Memory B cell (primary cell): ENCODE data around the gene PLXDC1.
A peak's percentile ranks its signal among the peaks of the same experiment; 100 is the strongest.
"Not testable (repeated sequence)": the region's sequence is repeated elsewhere in the genome, so short reads cannot be mapped to it uniquely, and the experiment has no call there.

ENCODE experiments used
- ATAC-seq: fragments of 150-1000 bp; cut with Tn5 transposase; 2 replicates; pipeline ENCODE4 v1.10.0; 2021; ENCODE audit warnings: low read depth, mild to moderate bottlenecking, moderate library complexity
- DNase-seq, 2 donors: peaks; one replicate each; pipeline ENCODE4 v3.0.0; 2022; ENCODE audit warnings: low spot score in 2 of 2
- H3K27ac Mint-ChIP-seq: one replicate; pipeline ENCODE4 v1.8.0; 2022; ENCODE audit warnings: mild to moderate bottlenecking, moderate library complexity, mixed read lengths
- H3K27me3 Mint-ChIP-seq: one replicate; pipeline ENCODE4 v1.8.0; 2022; ENCODE audit warnings: mixed read lengths
- H3K36me3 Mint-ChIP-seq: one replicate; pipeline ENCODE4 v1.8.0; 2022; ENCODE audit warnings: mild to moderate bottlenecking, mixed read lengths
- H3K4me1 Mint-ChIP-seq: one replicate; pipeline ENCODE4 v1.8.0; 2022; ENCODE audit warnings: mixed read lengths
- H3K4me3 Mint-ChIP-seq: one replicate; pipeline ENCODE4 v1.8.0; 2022; ENCODE audit warnings: mild to moderate bottlenecking, moderate library complexity, mixed read lengths
- H3K9me3 Mint-ChIP-seq: one replicate; pipeline ENCODE4 v1.8.0; 2022; ENCODE audit warnings: mixed read lengths

PLXDC1 gene

GRCh38 chr17:39052423-39052822 lies 99.0 kb downstream of the PLXDC1 start:
- H3K9me3 Mint-ChIP-seq, DNase-seq, ATAC-seq, H3K27ac Mint-ChIP-seq, H3K36me3 Mint-ChIP-seq, H3K4me3 Mint-ChIP-seq, H3K4me1 Mint-ChIP-seq: not testable (repeated sequence)
- peaks cover 12% of the 10 kb centered on the region for H3K27me3 Mint-ChIP-seq

GRCh38 chr17:39051001-39051585 lies 100.3 kb downstream of the PLXDC1 start:
- Mint-ChIP-seq H3K27ac (no peak overlapping the region), H3K4me3 (no peak overlapping the region), H3K9me3 (peaks cover 3% of the 10 kb centered on the region), H3K4me1 (no peaks in the 10 kb centered on the region), H3K36me3 (no peaks in the 10 kb centered on the region), H3K27me3 (peaks cover 12% of the 10 kb centered on the region)
- ATAC-seq: no peak
- DNase-seq: no peak

- Mint-ChIP-seq H3K27ac (no peak overlapping the region), H3K36me3 (peaks cover 3% of the 10 kb centered on the region), H3K27me3 (peaks cover 5% of the 10 kb centered on the region), H3K4me3 (no peak overlapping the region), H3K4me1 (no peaks in the 10 kb centered on the region), H3K9me3 (peaks cover 2% of the 10 kb centered on the region)
- DNase-seq (no peak), ATAC-seq (no peak)
Observed at GRCh38 chr17:39045948-39046679, 105.3 kb downstream of the PLXDC1 start.

GRCh38 chr17:39036009-39036408 lies 115.4 kb downstream of the PLXDC1 start:
- ATAC-seq (no peak), DNase-seq (no peak)
- Mint-ChIP-seq H3K4me1 (no peaks in the 10 kb centered on the region), H3K27ac (no peak overlapping the region), H3K9me3 (no peaks in the 10 kb centered on the region), H3K36me3 (no peaks in the 10 kb centered on the region), H3K4me3 (no peak overlapping the region), H3K27me3 (peaks cover 6% of the 10 kb centered on the region)

GRCh38 chr17:39035578-39035977 lies 115.9 kb downstream of the PLXDC1 start:
- not testable (repeated sequence) for H3K36me3 Mint-ChIP-seq, H3K27me3 Mint-ChIP-seq, H3K9me3 Mint-ChIP-seq, H3K27ac Mint-ChIP-seq, H3K4me1 Mint-ChIP-seq, ATAC-seq, DNase-seq, H3K4me3 Mint-ChIP-seq

- H3K36me3 Mint-ChIP-seq: peaks cover 2% of the 10 kb centered on the region
- ATAC-seq (no peak), DNase-seq (no peak)
- H3K4me1 Mint-ChIP-seq: peaks cover 6% of the 10 kb centered on the region
- no peak overlapping the region for H3K27ac Mint-ChIP-seq
- H3K4me3 Mint-ChIP-seq: no peak overlapping the region
- H3K27me3 Mint-ChIP-seq: peaks cover 12% of the 10 kb centered on the region
- H3K9me3 Mint-ChIP-seq: no peaks in the 10 kb centered on the region
Observed at GRCh38 chr17:39028690-39029089, 122.7 kb downstream of the PLXDC1 start.

- peaks cover 12% of the 10 kb centered on the region for H3K27me3 Mint-ChIP-seq
- no peak overlapping the region for H3K4me3 Mint-ChIP-seq
- ATAC-seq: no peak
Observed at GRCh38 chr17:39027455-39028035, 123.9 kb downstream of the PLXDC1 start.

GRCh38 chr17:39026980-39027451 lies 124.4 kb downstream of the PLXDC1 start:
- peaks cover 12% of the 10 kb centered on the region for H3K27me3 Mint-ChIP-seq
- peaks cover 2% of the 10 kb centered on the region for H3K36me3 Mint-ChIP-seq
- H3K4me1 Mint-ChIP-seq: peaks cover 6% of the 10 kb centered on the region
- no peak overlapping the region for H3K27ac Mint-ChIP-seq
- H3K9me3 Mint-ChIP-seq: no peaks in the 10 kb centered on the region
- no peak overlapping the region for H3K4me3 Mint-ChIP-seq
- no peak for DNase-seq
- peak; percentile 46 for ATAC-seq

More at GRCh38 chr17:39027455-39028035, 123.9 kb downstream of the PLXDC1 start:
- no peak for DNase-seq
- H3K4me1 Mint-ChIP-seq: peaks cover 6% of the 10 kb centered on the region
- peaks cover 2% of the 10 kb centered on the region for H3K36me3 Mint-ChIP-seq
- no peaks in the 10 kb centered on the region for H3K9me3 Mint-ChIP-seq
- no peak overlapping the region for H3K27ac Mint-ChIP-seq

GRCh38 chr17:39026346-39026745 lies 125.1 kb downstream of the PLXDC1 start:
- not testable (repeated sequence) for H3K27me3 Mint-ChIP-seq, DNase-seq, H3K4me3 Mint-ChIP-seq, H3K9me3 Mint-ChIP-seq, H3K4me1 Mint-ChIP-seq, H3K36me3 Mint-ChIP-seq, H3K27ac Mint-ChIP-seq, ATAC-seq

GRCh38 chr17:39022924-39023323 lies 128.5 kb downstream of the PLXDC1 start:
- ATAC-seq (no peak), DNase-seq (no peak)
- Mint-ChIP-seq H3K27ac (no peak overlapping the region), H3K4me3 (no peak overlapping the region), H3K9me3 (no peaks in the 10 kb centered on the region), H3K27me3 (peaks cover 8% of the 10 kb centered on the region), H3K36me3 (peaks cover 2% of the 10 kb centered on the region), H3K4me1 (peaks cover 16% of the 10 kb centered on the region)

GRCh38 chr17:39020037-39020436 lies 131.4 kb downstream of the PLXDC1 start:
- H3K4me3 Mint-ChIP-seq, H3K9me3 Mint-ChIP-seq, H3K27ac Mint-ChIP-seq, H3K27me3 Mint-ChIP-seq, ATAC-seq, H3K36me3 Mint-ChIP-seq, DNase-seq: not testable (repeated sequence)
- peaks cover 10% of the 10 kb centered on the region for H3K4me1 Mint-ChIP-seq

GRCh38 chr17:39018267-39019134 lies 132.9 kb downstream of the PLXDC1 start:
- no peaks in the 10 kb centered on the region for H3K36me3 Mint-ChIP-seq
- peaks cover 10% of the 10 kb centered on the region for H3K4me1 Mint-ChIP-seq
- no peaks in the 10 kb centered on the region for H3K9me3 Mint-ChIP-seq
- H3K27me3 Mint-ChIP-seq: no peaks in the 10 kb centered on the region
- H3K27ac Mint-ChIP-seq: peak overlapping the region; percentile 36
- no peak overlapping the region for H3K4me3 Mint-ChIP-seq
- DNase-seq (peak in 1 of 2 donors; percentile 11), ATAC-seq (peak; percentile 91)

- DNase-seq (no peak), ATAC-seq (no peak)
- Mint-ChIP-seq H3K9me3 (no peaks in the 10 kb centered on the region), H3K27me3 (no peaks in the 10 kb centered on the region), H3K4me1 (peaks cover 10% of the 10 kb centered on the region), H3K4me3 (no peak overlapping the region), H3K27ac (no peak overlapping the region), H3K36me3 (no peaks in the 10 kb centered on the region)
Observed at GRCh38 chr17:39016193-39017153, 135.0 kb downstream of the PLXDC1 start.
